SK-N-SH (cell line): ENCODE results near the gene MARF1.

Experiments used
- NFIC ChIP-seq: IDR thresholded peaks from 2 replicates; pipeline ENCODE4 v1.4.0; 2012; ENCODE audit warnings: borderline replicate concordance
- RFX5 ChIP-seq: IDR thresholded peaks from 2 replicates; pipeline ENCODE4 v1.6.1; 2012; ENCODE audit warnings: mild to moderate bottlenecking, improper control_type of control experiment, low read length

- TF ChIP-seq RFX5 (no peak), NFIC (no peak)
Measured at GRCh38 chr16:15676506-15676905, 33.6 kb upstream of the MARF1 start.
